HFF-Myc (cell line): ENCODE data around the gene RIN2.

Experiments
- DNase-seq: peaks from one replicate; pipeline ENCODE4 v3.0.0-alpha.2; 2011; ENCODE audit warnings: low read depth; ENCODE audit errors: extremely low read depth
- H3K4me3 ChIP-seq: replicated peaks from 2 replicates; pipeline ENCODE4 v1.5.1; 2011; ENCODE audit warnings: low read depth, mild to moderate bottlenecking, control low read depth, low read length
- CTCF ChIP-seq: IDR thresholded peaks from 2 replicates; pipeline ENCODE4 v1.5.1; 2012; ENCODE audit warnings: mild to moderate bottlenecking, low read depth, low read length, control low read depth; ENCODE audit errors: missing control alignments

The RIN2 gene

GRCh38 chr20:19713822-19714578, 44.1 kb upstream of the RIN2 start:
- no peak overlapping the region for H3K4me3 ChIP-seq
- TF ChIP-seq CTCF, result no peak
- no peak for DNase-seq

GRCh38 chr20:19714579-19714840, 43.5 kb upstream of the RIN2 start:
- H3K4me3 ChIP-seq, result no peak overlapping the region
- no peak for TF ChIP-seq CTCF
- DNase-seq, result no peak

DNA sequence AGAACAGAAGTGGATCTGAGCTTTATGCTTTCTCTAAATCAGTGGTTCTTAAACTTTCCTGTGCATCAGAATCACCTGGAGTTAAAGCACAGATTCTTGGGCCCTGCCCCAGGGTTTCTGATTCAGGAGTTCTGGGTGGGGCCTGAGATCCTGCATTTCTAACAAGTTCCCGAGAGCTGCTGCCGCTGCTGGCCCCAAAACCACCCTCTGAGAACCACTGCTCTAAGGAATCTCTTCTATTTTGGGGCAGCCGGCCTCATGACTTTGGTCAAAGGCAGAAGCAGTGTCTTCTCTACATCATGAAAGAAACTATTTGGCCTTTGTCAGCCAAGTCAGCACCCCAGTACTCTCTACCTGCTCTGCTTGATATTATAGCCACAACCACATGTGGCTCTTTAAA, 42.1 kb upstream of the RIN2 start:
- H3K4me3 ChIP-seq, result no peak overlapping the region
- DNase-seq, result no peak
- no peak for TF ChIP-seq CTCF

DNA sequence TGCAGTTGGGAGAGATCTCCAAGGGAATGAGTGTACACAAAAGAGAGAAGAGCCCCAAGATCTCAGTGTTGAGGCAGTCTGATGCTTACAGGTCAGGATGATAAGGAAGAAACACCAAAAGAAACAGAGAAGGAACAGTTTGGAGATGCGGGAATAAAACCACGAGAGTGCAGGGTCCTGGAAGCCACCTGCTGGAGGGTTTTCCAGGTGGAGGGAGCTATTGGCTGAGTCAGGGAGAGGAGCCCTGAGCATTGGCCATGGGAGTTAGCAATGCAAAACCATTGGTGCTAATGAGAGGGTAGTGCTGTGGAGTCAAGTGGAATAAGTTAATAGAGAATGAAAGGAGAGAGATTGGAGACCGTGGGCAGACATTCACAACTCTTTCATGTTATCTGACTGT, 39.2 kb upstream of the RIN2 start:
- H3K4me3 ChIP-seq, result no peak overlapping the region
- TF ChIP-seq CTCF, result no peak
- no peak for DNase-seq

- no peak for TF ChIP-seq CTCF
- H3K4me3 ChIP-seq, result no peak overlapping the region
- no peak for DNase-seq
Observed at GRCh38 chr20:19720991-19721390, 37.1 kb upstream of the RIN2 start.

GRCh38 chr20:19723051-19723450, 35.0 kb upstream of the RIN2 start:
- no peak for DNase-seq
- no peak for TF ChIP-seq CTCF
- no peak overlapping the region for H3K4me3 ChIP-seq

- DNase-seq, result no peak
- no peak for TF ChIP-seq CTCF
- no peak overlapping the region for H3K4me3 ChIP-seq
Observed at GRCh38 chr20:19723813-19724430, 34.1 kb upstream of the RIN2 start.
